Erythroblast (primary cell): ENCODE measurements around the gene ISCA2.

Experiments
- GATA1 ChIP-seq: IDR thresholded peaks from 2 replicates; pipeline ENCODE4 v1.6.1; 2011; ENCODE audit warnings: low read depth, mild to moderate bottlenecking, control low read depth, low read length, moderate library complexity
- POLR2A ChIP-seq: IDR thresholded peaks from 2 replicates; pipeline ENCODE4 v1.6.1; 2011; ENCODE audit warnings: mild to moderate bottlenecking, low read length

- no peak for TF ChIP-seq POLR2A
- no peak for TF ChIP-seq GATA1
These were observed 37.9 kb downstream of the ISCA2 start for GRCh38 chr14:74531467-74531866.
